NCI-H510A (cell line): Measurements from ENCODE around the gene UBA3.

Source experiments
- DNase-seq: peaks from one replicate; lab custom pipeline; 2025; lab: John Stamatoyannopoulos, UW

UBA3 gene

DNA sequence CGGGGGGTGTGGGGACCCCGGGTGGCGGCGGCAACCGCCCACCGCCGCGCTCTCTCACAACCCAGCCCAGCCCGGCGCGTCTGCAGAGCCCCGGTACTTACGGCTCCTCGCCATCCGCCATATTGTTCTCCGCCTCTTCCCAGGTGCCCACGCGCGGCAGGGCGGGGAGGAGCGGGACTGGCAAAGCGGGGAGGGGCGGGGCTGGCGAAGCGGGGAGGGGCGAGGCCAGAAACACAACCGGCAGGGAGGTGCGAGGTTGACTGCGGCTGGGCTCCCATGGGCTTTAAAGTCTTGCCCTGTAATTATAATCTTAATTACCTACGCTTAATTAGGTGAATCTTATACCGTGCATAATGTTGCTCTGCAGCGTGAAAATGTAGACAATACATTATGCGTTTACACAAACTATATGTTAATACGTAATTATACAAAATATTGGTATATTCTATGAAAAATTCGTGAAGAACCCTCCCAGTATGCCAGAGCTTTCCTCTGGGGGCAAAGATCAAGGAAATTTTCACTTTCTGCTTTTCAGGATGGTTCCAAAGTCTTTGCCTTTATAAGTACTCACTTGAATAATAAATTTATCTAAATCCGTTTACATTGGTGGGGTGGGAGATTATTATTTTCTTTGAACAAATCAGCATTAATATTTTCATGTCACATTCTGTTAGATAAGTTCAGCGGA lies at the start of gene UBA3:
UBA3 (minus strand) TSS at position 133 of the 688 bp plus-strand sequence; CDS start at position 121, 12 bp downstream.
- peak; percentile 73 for DNase-seq

DNA sequence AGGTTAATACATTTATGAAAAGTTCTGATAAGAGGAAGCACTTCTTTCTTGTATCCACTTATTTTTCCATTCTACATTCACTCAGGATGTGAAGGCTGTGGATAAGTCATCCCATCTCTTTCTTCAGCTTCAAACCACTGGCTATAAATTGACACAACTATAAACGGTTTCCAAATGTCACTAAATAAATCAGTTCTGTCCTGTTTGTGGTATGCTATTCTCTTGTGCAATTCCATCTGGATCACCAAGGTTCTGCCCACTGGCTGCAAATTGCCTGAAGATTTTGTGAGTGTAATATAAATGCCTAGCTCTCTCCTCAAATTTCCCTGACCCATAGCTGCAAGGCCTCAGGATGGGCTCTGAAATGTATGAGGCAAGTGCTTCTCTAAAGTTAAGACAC lies 49.4 kb upstream of the UBA3 start:
- DNase-seq: no peak

DNA sequence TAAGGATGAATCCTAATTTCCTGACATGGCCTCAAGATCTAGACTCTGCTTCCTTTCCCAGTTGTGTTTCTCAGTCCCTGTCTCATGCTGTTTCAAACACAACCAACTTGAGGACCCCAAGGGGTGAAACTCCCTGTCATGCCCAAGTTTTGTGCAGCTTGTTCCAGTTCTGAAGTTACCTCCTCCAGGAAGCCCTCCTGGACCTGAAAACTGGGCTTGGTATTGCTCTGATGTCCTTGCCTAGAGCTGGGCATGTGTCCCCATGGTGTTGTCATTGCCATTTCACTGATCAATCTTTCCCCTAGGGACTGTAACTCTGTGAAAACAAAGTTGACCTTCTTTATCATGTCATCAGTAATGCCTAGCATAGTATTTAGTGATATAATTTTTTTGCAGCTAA lies 48.3 kb upstream of the UBA3 start:
- no peak for DNase-seq

GRCh38 chr3:69126999-69127398 lies 46.8 kb upstream of the UBA3 start:
- DNase-seq: no peak

DNA sequence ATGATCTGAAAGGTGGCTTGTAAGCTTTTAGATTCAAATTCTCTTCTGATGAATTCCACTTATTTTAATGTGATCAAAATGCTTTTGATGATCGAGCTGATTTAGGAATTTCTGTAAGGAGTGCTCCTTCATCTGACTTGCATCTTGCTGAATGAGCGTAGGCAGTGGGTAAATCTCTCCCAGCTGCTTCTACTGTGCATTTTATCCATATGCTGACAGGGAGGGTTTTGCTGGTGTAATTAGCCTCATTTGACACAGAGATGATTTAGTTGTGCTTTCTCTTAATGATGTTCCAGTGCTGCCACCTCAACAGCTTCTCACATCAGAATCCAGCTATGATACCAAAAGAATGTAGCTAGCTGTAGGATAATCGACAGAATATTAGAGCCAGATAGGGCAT lies 46.1 kb upstream of the UBA3 start:
- DNase-seq: no peak

DNA sequence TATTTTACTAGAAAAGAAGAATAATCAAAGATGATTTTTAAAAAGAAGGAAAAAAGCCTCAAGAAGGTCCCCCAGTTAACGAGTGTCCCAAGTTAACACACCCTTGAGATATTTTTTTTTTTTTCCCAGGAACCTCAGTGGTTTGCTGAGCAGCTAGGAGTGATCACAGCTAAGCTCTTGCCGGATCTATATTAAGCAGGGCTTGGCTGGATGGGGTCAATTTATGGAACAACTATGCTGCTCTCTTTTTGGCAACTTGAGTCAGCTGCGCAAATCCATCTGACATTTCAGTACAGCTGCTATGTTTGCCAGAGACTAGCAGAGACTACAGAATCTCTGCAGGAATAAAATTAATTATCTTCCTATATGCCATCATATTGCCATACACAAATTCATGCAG lies 42.2 kb upstream of the UBA3 start, which contains the start of gene LMOD3:
LMOD3 (minus strand) TSS at position 193 of the 400 bp plus-strand sequence. CDS start 209 bp downstream, outside the sequence.
- no peak for DNase-seq

DNA sequence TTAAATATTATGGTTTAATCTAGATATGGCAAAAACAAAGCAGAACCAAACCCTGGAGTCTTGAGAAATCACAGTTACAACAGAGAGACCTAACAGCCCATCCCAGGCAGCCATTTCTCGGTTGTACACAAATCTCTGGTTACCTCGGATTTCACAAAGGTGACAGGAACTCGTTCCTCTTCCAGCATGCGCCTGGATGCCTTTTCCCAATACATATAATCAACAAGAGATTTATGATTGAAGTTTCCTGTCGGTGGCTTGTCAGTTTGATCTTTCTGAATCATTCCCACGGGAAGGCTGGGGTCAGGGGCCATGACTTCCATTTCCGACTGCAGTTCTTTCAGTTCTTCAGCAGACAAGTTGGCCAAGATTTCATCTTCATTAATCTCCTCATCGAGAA lies 41.8 kb upstream of the UBA3 start:
- DNase-seq: no peak

DNA sequence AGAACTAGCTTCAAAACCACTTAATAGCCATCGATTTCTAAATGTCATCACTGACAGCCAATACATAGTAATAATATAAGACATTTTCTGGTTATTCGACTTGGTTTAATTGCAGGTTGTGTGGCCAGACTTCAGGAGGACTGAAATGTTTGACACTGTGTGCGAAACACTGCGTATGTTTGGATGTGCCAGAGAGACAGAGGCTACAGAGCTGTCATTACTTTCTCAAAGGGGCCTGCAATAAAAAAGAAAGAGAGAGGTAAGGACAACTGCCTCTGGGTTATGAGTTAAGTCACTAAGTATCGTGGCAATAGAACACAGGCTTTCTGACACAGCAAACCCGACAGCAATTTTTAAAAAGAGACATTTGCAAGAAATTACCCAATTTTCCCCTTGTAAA lies 41.3 kb upstream of the UBA3 start:
- DNase-seq: no peak

DNA sequence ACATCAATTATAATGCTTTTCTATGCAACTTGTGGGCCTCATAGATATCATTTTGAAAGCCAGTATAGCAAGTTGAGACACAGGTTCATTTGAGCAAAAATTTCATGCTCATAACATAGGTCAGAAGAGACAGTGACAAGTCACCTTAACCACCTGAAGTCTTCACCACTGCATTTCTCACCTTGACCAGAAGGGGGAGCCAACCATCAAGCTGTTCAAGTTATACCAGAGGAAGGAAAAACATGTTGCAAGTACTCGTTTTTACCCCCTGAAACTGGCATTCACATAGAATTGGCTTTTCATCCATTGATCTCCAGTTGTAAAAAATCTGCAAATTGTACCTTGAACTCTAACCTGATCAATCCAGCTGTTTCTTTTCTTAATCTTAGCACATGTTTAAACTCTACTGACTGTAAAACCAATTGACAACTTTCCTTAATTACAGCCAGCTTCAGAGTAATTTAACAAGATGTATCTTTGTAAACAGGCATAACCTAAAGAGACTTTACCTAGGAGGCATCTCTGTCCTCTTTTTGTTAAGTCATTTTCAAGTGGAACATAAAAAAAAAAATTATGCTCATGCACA lies 40.8 kb upstream of the UBA3 start:
- no peak for DNase-seq

GRCh38 chr3:69119681-69120080 lies 39.5 kb upstream of the UBA3 start:
- DNase-seq: no peak

GRCh38 chr3:69119138-69119537 lies 39.0 kb upstream of the UBA3 start:
- no peak for DNase-seq

GRCh38 chr3:69118555-69118954 lies 38.4 kb upstream of the UBA3 start:
- DNase-seq: no peak

- no peak for DNase-seq
These were observed 36.7 kb upstream of the UBA3 start for GRCh38 chr3:69116897-69117296.

DNA sequence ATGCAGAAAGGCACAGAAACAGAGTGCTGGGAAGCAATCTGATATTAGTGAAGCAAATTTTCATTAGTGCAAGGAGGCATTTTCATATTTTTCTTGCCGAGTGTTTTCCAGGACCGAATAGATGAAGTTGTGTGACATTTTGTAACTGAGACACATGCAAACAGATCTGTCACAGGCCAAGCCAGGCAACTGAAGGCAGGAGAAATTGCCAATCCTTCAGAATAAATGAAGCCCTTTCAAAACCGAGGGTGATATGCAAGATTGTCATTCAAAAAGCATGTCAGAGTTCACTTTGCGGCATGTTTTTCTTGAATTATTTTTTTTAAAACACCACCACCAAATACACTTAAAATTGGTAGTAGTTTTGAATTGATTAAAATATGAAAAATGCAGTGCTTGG lies 36.0 kb upstream of the UBA3 start:
- DNase-seq: no peak

GRCh38 chr3:69115731-69116130 lies 35.6 kb upstream of the UBA3 start:
- DNase-seq: no peak

GRCh38 chr3:69113536-69113935 lies 33.4 kb upstream of the UBA3 start:
- no peak for DNase-seq

- no peak for DNase-seq
These were observed 30.9 kb upstream of the UBA3 start for GRCh38 chr3:69110941-69111546.

- no peak for DNase-seq
These were observed 28.6 kb upstream of the UBA3 start for GRCh38 chr3:69108811-69109210.

- DNase-seq: no peak
These were observed 27.7 kb upstream of the UBA3 start for GRCh38 chr3:69107841-69108240.

GRCh38 chr3:69105320-69105719 lies 25.2 kb upstream of the UBA3 start:
- DNase-seq: no peak

- DNase-seq: no peak
These were observed 24.4 kb upstream of the UBA3 start for GRCh38 chr3:69104586-69104985.

GRCh38 chr3:69103123-69103522 lies 23.0 kb upstream of the UBA3 start:
- no peak for DNase-seq

DNA sequence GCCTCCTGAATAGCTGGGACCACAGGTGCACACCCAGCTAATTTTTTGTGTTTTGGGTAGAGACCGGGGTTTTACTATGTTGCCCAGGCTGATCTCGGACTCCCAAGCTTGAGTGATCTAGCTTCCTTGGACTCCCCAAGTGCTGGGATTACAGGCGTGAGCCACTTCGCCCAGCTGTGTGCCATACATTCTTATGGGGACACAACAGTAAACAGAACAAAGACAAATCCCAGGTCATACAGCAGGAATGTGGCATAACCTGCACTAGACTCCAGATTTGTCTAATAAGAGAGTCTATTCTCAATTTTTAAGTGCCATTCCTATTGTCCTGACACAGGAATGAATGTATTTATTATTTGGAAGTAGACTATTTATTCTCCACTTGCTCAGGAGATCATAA lies 22.2 kb upstream of the UBA3 start:
- DNase-seq: no peak

DNA sequence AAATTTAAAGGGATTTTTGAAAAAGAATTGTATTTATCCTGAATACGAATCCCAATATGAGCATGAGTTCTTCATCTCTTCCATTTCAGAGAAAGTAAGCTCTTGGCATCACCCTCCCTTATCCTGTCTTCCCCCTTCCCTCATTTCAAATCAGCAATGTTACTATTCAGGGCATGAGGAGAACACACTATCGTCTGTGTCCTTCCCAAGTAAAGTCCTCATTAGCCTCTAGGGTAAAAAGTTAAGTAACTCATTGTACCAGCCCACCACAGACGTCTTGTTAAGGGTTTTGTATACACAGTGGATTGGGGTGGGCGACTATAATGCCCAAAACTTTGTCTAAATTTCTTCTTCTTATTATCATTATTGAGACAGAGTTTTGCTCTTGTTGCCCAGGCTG lies 19.4 kb upstream of the UBA3 start:
- DNase-seq: no peak
